ENCODE data around the gene MRM2.

Gene MRM2

DNA sequence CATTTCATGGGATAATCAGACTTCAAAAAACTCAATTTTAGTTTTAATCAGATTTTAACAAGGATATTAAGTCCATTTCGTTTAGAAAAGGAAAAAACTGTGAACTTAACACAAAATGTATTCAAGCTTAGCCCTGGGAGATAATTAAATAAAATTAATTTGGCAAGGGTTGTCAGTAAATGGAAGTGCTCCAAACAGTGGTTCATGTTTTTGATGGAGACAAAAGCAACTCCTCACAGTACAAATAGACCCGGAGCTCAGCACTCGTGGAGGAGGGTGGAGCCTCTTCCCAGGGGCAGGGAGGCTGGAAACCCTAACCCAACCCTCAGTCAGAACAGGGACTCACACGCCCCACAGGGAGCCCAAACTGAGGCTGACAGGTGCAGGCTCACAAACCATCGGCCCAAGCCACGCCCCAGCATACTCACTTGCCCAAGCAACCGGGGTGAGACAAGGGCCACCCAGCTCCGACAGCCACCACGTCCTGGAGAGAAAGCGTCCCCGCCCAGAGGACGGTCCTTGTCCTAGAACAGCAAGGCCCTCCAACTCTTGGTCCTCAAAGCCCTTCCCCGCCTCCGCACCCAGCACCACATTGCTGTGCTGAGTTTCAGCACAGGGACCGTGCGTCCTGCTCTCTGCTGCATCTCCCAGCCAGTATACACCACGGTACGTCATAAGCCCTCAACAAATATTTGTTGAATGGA, 49.0 kb downstream of the MRM2 start:
- peaks cover 83% of the 10 kb centered on the region for H3K36me3 Mint-ChIP-seq (ENCODE audit: low read depth)
- no peaks in the 10 kb centered on the region for H3K4me1 Mint-ChIP-seq (ENCODE audit: low read depth)
- H3K9me3 Mint-ChIP-seq, result peaks cover 15% of the 10 kb centered on the region
- H3K4me3 Mint-ChIP-seq, result no peak overlapping the region
- no peaks in the 10 kb centered on the region for H3K27me3 Mint-ChIP-seq
- DNase-seq, result no peak
- no peak overlapping the region for H3K27ac Mint-ChIP-seq

DNA sequence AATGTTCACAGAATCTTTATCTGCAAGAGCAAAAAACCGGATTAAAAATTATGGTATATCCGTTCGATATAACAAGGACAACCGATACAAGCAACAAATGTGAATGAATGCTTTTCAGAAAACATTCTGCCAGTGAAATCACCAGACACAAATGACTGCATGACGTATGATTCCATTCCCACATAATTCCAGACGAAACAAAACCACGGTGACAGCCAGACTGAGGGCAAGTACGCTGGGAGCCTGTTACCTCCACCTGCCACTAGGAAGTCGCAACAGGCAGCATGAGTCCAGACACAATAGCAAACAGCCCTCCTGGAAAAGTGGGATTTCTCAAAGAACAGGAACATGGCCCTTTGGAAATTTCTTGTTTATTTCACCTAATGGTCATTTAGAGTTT, 51.0 kb downstream of the MRM2 start:
- Mint-ChIP-seq H3K27me3 (no peaks in the 10 kb centered on the region), H3K4me3 (no peak overlapping the region), H3K9me3 (peaks cover 15% of the 10 kb centered on the region), H3K4me1 (ENCODE audit: low read depth) (no peaks in the 10 kb centered on the region), H3K36me3 (ENCODE audit: low read depth) (peaks cover 75% of the 10 kb centered on the region), H3K27ac (no peak overlapping the region)
- no peak for DNase-seq

DNA sequence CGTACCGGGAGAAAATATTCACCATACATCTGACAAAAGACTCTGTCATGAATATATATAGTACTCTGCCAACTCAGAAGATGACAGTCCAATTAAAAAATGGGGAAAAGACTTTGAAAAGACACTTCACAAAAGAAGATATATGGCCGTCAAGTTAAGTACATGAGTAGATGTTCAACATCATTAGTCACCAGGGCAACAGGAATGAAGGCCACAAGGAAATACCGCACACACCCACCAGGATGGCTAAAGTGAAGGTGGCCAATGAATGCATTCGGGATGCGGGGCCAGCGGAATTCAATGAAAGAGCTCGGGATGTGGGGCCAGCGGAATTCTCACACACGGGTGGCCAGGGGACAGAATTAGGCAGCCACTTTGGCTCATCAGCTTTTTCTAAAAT, 51.5 kb downstream of the MRM2 start:
- H3K27me3 Mint-ChIP-seq, result no peaks in the 10 kb centered on the region
- DNase-seq, result no peak
- peaks cover 73% of the 10 kb centered on the region for H3K36me3 Mint-ChIP-seq (ENCODE audit: low read depth)
- no peak overlapping the region for H3K4me3 Mint-ChIP-seq
- peaks cover 12% of the 10 kb centered on the region for H3K9me3 Mint-ChIP-seq
- H3K4me1 Mint-ChIP-seq (ENCODE audit: low read depth), result no peaks in the 10 kb centered on the region
- no peak overlapping the region for H3K27ac Mint-ChIP-seq

DNA sequence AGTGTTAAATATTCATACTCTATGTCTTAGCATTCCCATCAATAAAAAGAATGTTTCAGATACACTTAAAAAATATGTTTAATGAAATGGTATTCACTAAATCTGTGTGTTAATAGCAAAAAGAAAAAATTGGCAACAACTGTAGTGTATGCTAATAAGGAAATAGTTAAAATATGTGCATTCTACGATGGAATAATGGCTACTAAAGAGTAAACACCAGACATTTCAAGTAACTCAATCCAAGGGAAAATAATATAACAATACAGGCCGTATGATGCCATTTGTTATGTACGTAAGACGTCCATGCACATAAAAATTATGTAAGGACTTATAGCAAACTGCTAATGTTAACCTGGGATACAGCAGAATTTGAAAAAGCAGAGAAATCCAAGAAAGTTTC, 55.8 kb downstream of the MRM2 start:
- DNase-seq, result no peak
- Mint-ChIP-seq H3K27ac (no peak overlapping the region), H3K27me3 (no peaks in the 10 kb centered on the region), H3K36me3 (ENCODE audit: low read depth) (peaks cover 68% of the 10 kb centered on the region), H3K9me3 (peaks cover 7% of the 10 kb centered on the region), H3K4me3 (no peak overlapping the region), H3K4me1 (ENCODE audit: low read depth) (peaks cover 4% of the 10 kb centered on the region)

DNA sequence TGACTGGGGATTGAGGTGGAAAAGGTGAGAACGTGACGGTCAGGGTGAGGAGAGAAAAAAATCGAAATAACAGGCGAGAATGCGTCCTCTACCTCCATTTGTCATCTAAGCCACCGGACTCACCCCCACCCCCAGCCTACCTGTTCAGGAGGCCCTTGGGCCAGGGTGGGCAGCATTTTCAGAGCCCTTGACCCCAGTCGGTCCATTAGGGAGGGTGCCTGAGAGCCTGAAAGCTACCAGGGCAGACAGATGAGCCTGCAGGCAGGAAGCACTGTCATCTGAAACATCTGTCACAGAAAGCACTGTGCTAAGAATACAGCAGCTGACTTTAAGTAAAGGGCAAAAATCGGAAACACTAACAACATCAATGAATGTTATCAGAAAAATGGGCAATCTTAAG, 56.3 kb downstream of the MRM2 start:
- H3K27ac Mint-ChIP-seq, result peak overlapping the region; percentile 10
- H3K4me1 Mint-ChIP-seq (ENCODE audit: low read depth), result peaks cover 4% of the 10 kb centered on the region
- no peak overlapping the region for H3K4me3 Mint-ChIP-seq
- peaks cover 69% of the 10 kb centered on the region for H3K36me3 Mint-ChIP-seq (ENCODE audit: low read depth)
- no peak for DNase-seq
- H3K9me3 Mint-ChIP-seq, result peaks cover 7% of the 10 kb centered on the region
- H3K27me3 Mint-ChIP-seq, result no peaks in the 10 kb centered on the region

All from activated T-cell treated with anti-CD3 and anti-CD28 coated beads, Interleukin-2, amount 50 U/mL, for 24 hours (primary cell).